ENCODE results near the gene COX7A2L. TPM values are rescaled to one million over a fixed set of nuclear protein-coding genes. Genes with fewer than 3 reads are reported as not detected.

The COX7A2L gene
- total RNA-seq, 4 donors from 2014 or later, result 56.9 to 122 (median 95.1) TPM

- Histone ChIP-seq H3K9me3 (no peaks in the 10 kb centered on the region), H3K27me3 (no peaks in the 10 kb centered on the region), H3K36me3 (peaks cover 30 to 85% (median 50%) of the 10 kb centered on the region in 4 donors), H3K27ac (replicated peaks in 1 of 4) (no peak overlapping the region), H3K4me3 (no peak overlapping the region), H3K4me1 (no peaks in the 10 kb centered on the region)
- DNase-seq (ENCODE audit: extremely low spot score), result no peak
- no peak for TF ChIP-seq POLR2AphosphoS5 (IDR thresholded peaks at IDR 0.05)
- TF ChIP-seq CTCF (IDR thresholded peaks at IDR 0.05), result no peak
- no peak for TF ChIP-seq POLR2A (IDR thresholded peaks at IDR 0.05; ENCODE audit: low read depth)
- 96% methylated on average over 4 of the region's 4 CpGs for WGBS
- intact Hi-C loops (cut with DNase I), result loop anchor here (10.0 kb wide), 1 partner anchor 489 kb away; no protein-coding TSS in a partner anchor
These were observed 27.4 kb downstream of the COX7A2L start for GRCh38 chr2:42333579-42333978.

GRCh38 chr2:42332575-42332974 lies 28.4 kb downstream of the COX7A2L start:
- peaks cover 30 to 75% (median 45%) of the 10 kb centered on the region in 4 donors for H3K36me3 ChIP-seq
- H3K4me3 ChIP-seq, result no peak overlapping the region
- 98% methylated on average over 4 of the region's 4 CpGs for WGBS
- intact Hi-C loops (cut with DNase I), result loop anchor here (10.0 kb wide), 1 partner anchor 488 kb away; no protein-coding TSS in a partner anchor
- H3K27me3 ChIP-seq, result no peaks in the 10 kb centered on the region
- no peak overlapping the region for H3K27ac ChIP-seq (replicated peaks in 1 of 4)
- no peaks in the 10 kb centered on the region for H3K4me1 ChIP-seq
- no peak for DNase-seq (ENCODE audit: extremely low spot score)
- no peaks in the 10 kb centered on the region for H3K9me3 ChIP-seq
- TF ChIP-seq POLR2A (IDR thresholded peaks at IDR 0.05; ENCODE audit: low read depth) (no peak), EP300 (IDR thresholded peaks at IDR 0.05) (no peak), POLR2AphosphoS5 (IDR thresholded peaks at IDR 0.05) (no peak), CTCF (IDR thresholded peaks at IDR 0.05) (no peak)

GRCh38 chr2:42331569-42332284 lies 29.3 kb downstream of the COX7A2L start:
- no peak for DNase-seq (ENCODE audit: extremely low spot score)
- Histone ChIP-seq H3K9me3 (no peaks in the 10 kb centered on the region), H3K4me1 (no peaks in the 10 kb centered on the region), H3K27me3 (no peaks in the 10 kb centered on the region), H3K4me3 (no peak overlapping the region), H3K27ac (replicated peaks in 1 of 4) (no peak overlapping the region), H3K36me3 (peaks cover 30 to 75% (median 44%) of the 10 kb centered on the region in 4 donors)
- 87% methylated on average over 9 of the region's 9 CpGs for WGBS
- TF ChIP-seq CTCF (IDR thresholded peaks at IDR 0.05) (no peak), POLR2AphosphoS5 (IDR thresholded peaks at IDR 0.05) (no peak), EP300 (IDR thresholded peaks at IDR 0.05) (no peak), POLR2A (IDR thresholded peaks at IDR 0.05; ENCODE audit: low read depth) (no peak)
- intact Hi-C loops (cut with DNase I), result loop anchor here (10.0 kb wide), 1 partner anchor 487 kb away; no protein-coding TSS in a partner anchor

- TF ChIP-seq CTCF (IDR thresholded peaks at IDR 0.05) (no peak), POLR2AphosphoS5 (IDR thresholded peaks at IDR 0.05) (no peak), POLR2A (IDR thresholded peaks at IDR 0.05; ENCODE audit: low read depth) (no peak), EP300 (IDR thresholded peaks at IDR 0.05) (no peak)
- H3K27me3 ChIP-seq, result no peaks in the 10 kb centered on the region
- no peak overlapping the region for H3K4me3 ChIP-seq
- no peak overlapping the region for H3K27ac ChIP-seq (replicated peaks in 1 of 4)
- H3K36me3 ChIP-seq, result peaks cover 27 to 75% (median 44%) of the 10 kb centered on the region in 4 donors
- intact Hi-C loops (cut with DNase I), result loop anchor here (2.0 to 10.0 kb wide), 2 partner anchors 233 to 485 kb away; no protein-coding TSS in a partner anchor
- H3K4me1 ChIP-seq, result no peaks in the 10 kb centered on the region
- 96% methylated on average over 5 of the region's 5 CpGs for WGBS
- no peak for DNase-seq (ENCODE audit: extremely low spot score)
- no peaks in the 10 kb centered on the region for H3K9me3 ChIP-seq
These were observed 31.3 kb downstream of the COX7A2L start for GRCh38 chr2:42329736-42330135.
